ENCODE measurements around the gene PKNOX2.

PKNOX2 gene

DNA sequence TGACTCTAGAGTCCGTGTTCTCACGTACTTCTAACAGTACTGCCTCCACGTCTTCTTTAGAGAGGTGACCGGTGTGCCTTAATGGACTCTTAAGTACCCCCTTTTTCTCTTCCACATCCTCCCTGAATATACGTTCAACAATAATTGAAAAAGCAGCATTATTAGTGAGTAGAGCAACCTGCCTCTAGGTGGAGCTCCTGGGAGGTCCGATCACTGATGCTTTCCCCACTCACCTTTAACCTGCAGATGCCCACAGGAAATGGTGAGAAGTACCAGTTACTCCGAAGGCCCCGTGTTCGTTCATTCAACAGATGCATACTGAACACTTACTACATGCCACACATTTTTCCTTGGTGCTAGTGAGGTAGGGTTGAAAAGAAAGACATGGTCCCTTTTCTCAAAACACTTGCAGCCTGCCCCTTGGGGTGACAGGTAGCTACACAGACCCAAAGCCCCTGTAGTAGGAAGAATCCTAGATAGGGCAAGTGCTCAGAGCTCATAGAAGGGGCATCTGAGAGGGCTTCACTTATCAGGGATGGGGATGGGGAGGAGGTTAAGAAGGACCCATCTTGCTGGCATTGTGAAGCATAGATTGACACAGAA is 258.8 kb downstream of the PKNOX2 start:
- FAIRE-seq, result no peak

DNA sequence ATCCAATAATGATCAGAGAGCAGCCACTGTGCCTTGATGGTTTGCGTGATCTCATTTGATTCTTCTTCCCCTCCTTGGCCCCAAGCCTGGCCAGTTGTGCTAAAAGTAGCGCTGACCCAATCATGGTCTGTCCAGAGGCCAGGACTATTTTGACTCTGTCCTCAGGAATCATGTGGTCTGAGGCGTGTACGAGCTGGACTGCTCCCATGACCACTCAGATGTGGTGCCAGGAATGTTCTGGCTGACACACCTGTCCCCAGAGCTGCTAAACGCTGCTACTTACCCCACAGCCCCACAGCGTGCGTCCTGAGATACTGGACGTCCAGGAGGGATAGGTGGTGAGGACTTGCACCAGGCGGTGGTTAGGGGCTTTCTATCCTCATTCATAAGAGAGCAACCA is 261.1 kb downstream of the PKNOX2 start:
- no peak for FAIRE-seq

DNA sequence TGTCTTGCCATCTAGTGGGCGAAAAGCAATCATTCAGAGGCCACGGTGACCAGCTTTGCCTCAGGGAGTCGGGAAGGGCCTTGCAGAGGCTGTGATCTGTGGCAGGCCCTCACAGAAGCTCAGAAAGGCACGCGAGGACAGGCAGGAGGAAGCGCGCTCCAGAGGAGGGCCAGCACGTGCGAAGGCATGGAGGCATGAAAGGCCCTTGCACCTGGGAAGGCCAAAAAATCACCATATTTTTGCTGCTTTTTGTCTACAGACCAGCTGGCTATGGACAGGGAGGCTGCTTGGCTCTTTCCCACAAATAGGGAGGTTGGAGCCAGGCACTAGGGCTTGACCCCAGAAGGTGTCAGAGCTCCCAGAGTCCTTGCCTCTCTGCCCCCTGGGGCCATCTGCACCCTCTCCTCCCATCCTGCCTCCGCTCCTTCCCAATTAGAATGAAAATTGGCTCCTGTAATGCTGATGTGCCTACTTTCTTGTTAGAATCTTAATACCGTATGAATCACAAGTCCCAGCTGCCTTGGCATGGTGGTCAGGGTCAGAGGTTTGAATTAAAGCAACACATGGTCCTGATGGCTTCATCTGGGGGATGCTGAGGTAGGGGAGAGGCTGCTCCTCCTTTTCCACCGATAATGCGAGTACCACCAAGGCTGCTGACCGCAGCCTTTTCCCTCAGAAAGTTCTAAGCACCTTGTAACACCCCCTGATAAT is 262.4 kb downstream of the PKNOX2 start:
- no peak for FAIRE-seq

DNA sequence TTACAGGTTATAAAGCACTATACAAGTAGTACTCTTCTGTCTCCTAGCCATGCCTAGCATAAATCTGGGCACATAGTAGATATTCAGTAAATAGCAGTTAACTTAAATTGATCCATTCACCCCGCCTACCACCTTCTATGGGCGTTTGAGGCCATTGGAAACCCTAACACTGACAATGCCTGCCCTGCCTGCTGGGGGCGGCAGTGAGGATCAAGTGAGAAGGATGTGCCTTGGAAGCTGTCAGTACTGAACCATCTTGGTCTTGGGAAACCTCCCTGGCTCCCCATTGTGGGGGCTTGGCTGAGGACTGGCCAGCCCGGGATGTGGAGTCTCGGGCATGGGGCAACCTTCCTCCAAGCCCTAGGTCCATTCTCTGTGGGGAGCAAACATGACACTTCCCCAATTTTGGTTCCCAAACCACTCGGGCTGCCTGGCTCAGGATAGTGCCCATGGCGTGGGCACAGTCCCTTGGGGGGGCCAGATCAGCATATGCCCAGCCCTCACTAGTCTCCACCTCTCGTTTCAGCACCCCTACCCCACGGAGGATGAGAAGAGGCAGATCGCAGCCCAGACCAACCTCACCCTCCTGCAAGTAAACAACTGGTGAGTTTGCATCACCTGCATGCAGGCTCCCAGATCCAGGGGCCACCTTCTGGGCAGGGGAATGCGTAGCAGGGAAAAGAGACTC is 264.1 kb downstream of the PKNOX2 start:
- FAIRE-seq, result no peak

DNA sequence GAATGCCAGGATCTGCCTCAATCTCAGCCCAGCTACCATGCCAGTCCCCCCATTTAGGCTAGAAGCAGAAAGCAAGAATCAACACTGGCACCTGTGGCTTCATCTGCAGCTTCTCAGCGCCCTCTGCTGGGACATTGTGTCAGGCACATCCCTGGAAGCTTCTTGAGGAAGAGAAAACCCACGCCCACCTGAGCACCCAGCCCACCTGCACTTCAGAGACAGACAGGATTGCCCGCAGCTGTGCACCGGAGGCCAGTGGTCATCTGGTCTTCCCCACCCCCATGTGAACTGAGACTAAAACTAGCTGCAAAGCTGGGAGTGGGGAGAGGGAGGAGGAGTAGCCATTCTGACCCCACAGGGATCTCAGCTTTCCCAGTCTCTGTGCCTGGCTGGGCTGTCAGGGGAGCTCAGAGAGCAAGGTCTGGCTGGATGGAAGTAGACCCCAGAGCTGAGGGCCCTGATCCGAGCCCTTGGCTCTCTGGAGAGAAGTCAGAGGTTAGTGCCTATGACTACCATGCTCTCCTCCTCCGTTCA is 264.7 kb downstream of the PKNOX2 start:
- no peak for FAIRE-seq

DNA sequence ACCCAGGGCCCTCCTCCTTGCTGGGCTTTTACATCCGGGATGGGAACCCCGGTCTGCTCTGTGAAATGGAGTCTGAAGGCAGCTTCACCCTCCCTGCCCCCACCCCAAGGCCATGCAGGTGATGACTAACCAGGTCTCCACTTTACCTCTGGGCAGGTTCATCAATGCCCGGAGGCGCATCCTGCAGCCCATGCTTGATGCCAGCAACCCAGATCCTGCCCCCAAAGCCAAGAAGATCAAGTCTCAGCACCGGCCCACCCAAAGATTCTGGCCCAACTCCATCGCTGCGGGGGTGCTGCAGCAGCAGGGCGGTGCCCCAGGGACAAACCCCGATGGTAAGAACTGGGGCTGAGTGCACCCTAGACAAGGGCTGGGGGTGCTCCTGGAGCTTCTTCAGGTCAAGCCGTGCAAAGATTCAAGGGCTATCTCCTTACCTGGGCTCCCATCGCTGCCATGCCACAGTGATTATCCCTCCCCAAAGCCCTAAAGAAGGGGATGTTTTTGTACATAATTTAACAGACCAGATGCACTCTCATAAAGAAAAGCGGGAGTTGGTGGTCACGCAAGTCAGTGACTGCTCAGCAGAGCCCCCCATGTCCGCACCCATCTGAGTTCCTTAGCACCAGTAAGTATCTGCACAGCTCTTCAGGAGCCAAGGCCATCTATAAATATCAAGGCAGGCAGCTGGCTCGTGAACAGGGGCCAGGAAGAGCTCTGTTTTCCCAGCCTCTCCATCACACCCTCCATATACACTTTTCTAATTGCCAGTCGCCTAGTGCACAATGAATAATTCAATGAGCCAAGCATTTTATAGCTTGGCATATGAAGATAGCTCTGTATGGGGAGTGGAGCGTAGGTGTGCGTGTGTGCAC is 265.5 kb downstream of the PKNOX2 start:
- FAIRE-seq, result no peak

DNA sequence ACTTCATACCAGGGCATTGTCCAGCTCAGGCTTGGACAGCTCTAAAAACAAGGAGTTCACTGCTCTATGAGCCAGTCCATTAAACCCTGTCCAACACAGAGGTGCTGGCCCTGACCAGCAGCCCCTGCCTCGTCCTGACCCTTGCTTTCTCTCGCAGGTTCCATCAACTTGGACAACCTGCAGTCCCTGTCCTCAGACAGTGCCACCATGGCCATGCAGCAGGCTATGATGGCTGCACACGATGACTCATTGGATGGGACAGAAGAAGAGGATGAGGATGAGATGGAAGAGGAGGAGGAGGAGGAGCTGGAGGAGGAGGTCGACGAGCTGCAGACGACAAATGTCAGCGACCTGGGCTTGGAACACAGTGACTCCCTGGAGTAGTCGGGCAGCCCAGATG is 266.5 kb downstream of the PKNOX2 start:
- no peak for FAIRE-seq

DNA sequence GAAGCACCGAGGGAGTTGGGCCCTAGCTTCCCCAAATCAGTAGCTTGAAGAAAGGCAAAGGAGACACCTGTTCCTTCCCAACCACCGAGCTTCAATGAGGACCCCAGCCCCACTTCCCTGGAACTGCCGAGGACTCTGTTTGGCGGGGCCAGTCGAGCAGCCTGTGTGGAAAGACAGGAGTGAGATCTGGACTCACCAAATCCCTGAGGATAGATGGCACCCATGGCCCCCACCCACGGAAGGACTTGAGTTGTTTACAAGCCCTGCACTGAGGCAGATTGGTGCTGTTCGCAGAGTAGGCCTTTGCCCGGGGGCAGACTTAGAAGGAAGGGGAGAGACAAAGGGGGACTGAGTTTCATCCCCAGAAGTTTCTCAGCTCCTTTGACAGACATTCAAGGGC is 266.9 kb downstream of the PKNOX2 start:
- no peak for FAIRE-seq

DNA sequence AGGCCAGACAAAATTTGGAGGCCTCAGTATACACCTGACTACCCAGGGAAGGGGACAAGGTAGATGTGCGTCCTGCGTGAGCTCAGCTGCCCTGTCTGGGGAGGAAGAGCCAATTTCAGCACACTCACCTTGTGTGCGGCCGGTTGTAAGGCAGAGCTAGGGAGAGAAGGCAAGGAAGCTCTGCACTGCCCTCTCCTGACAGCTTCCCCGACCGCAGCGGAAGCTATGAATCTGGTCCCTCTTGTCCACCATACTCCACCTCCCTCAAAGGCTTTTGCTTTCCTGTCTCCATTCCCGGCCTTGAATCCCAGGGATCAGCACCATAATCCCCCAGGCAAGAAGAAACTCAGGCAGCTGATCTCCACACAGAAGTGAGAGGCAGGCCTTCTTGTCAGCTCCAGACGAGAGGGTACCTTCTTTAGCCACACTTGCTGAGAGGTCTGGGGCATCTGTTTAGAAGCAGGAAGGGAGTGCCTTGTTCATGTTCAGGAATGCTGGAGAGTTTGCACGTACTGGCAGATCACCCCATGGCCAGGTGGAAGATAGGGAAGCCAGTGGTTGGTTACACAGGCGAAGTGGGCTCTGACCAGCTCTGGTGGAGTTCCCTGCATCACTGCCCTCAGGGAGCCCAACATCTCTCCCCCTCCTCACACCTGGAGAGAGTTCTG is 269.0 kb downstream of the PKNOX2 start:
- no peak for FAIRE-seq

DNA sequence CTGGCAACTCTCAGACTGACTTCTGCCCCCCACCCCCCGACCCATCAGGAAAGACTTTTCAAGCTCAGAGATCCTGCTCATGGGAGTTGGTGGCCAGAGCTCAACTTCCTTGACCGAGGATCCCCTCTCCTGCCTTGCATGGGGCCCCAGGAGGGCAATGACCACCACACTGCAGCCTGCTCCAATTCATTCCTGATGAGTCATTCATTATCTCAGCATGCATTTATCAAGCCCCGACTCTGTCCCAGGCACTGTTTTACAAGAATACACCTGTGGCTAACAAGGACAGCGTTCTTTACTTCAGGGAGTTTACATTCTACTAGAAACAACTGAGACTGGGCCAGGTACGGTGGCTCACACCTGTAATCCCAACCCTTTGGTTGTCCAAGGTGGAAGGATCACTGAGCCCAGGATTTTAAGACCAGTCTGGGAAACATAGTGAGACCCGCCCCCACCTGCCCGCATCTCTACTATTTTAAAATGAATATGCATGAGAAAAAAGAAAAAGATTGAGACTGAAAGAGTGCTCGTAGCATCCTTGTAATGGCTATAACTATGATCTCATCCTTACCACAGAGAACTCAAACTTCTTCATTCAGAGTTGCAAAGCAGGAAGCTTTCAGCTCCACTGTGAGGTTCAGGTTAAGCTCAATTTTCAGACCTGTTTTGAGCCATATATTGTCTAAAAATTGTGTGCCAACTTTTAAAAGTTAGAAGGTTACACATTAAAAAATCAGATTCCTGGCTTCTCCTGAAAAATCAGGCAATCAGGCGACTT is 271.1 kb downstream of the PKNOX2 start:
- no peak for FAIRE-seq

DNA sequence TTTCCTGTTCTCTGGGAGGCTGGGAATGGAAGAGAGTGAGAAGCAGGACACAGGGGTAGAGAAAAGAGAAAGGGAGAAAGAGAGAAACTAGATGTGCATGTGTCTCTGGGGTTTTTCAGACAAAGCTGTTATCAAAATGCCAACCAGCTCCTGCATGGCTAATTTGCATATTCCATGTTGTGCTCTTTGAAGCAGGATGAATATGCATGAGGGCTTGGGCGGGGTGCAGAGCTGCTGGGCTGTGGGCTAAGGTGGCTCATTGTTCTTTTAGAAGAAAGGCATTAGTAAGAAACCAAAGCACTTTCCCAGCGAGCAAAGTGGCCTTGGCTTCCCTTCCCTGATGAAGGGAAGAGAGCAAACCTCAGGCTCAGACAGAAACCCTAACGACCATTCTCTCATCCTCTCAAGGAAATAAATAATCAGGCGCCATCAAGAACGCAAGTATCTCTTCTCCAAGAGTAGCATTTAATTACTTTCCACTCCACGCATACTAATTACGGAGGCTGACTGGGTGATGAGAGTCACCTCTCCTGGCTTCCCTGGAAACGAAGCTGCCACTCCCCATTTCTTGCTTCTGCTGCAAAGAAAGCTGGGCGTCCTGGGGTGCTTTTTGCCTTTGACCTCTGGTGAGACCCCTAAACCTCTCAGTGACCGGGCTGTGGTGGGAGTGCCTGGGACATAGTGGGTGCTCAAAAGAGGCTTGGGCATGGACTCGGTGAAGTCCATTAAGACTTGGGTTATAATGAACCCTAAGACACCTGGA is 277.3 kb downstream of the PKNOX2 start:
- FAIRE-seq, result no peak

DNA sequence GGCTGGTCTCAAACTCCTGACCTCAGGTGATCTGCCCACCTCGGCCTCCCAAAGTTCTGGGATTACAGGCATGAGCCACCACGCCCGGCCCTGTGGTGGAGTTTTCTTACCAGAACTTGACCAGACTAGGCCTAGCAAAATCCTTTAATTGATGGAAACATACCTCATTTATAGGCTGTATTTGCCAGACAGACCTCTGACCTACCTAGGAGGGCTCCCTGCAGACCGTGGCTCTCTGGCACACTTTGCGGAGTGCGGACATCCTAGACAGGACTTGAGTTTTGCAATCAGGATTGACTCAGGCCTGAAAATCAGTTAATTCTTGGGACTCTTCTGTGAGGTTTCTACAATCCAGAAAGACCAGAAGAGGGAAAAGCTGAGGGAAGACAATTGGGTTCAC is 278.4 kb downstream of the PKNOX2 start:
- no peak for FAIRE-seq

DNA sequence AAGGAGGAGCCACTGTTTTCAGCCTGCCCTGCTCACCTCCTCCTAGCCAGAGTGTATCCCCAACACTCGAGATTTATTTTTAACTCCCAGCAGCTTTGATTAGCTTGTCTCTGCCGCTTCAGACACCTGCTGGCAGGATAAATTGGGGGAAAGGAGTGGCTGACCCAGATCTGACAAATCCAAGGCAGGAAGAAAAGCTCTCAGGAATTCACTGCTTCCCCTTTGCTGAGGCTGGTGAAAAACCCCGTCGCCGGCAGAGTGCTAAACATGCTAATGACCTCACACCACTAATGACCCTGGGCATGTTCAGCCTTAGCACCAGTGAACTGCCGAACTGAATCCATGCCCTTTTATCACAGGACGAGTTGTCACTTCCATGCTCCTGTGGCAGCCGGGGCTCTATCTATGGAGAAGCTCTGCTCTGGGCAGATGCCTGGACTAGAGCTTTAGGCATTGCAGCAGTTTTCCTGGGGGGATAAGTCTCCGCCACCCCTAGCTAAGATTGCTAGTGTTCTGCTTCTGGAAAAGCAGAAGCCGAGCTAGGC is 279.3 kb downstream of the PKNOX2 start:
- no peak for FAIRE-seq

DNA sequence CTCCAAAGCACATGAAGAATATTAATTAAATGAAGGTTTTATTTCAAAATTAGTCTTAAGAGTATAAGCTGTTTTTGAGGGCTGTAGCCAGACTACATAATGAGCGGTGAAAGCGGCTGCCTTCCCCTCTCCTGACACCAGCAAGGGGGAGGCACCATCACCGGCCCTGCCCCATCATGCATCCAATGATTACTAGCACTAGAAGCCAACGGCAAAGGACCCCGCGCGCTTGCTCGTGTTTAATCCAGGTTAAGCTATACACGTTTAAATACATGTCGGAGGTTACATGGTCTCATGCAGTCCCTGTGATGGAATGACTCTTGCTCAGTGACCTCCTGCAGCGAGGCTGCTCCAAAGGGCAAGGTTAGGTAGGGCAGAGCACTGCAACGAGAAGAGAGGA is 281.2 kb downstream of the PKNOX2 start:
- no peak for FAIRE-seq

DNA sequence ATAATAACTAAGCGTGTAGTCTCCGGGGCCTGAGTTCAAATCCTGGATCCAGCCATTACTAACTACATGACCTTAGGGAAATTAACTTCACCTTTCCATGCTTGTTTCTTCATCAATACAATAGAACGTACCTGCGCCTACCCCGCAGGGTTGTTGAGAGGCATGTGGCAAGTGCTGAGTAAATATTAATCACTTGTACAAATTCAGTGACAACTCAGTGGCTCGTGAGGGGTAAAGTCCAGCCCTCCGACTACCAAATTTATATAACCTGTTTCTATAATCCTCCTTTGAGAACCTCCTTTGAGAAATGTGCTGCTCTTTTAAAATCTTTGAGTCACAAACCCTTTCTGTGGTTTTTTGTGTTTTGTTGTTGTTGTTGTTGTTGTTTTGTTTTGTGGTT is 281.7 kb downstream of the PKNOX2 start:
- no peak for FAIRE-seq

DNA sequence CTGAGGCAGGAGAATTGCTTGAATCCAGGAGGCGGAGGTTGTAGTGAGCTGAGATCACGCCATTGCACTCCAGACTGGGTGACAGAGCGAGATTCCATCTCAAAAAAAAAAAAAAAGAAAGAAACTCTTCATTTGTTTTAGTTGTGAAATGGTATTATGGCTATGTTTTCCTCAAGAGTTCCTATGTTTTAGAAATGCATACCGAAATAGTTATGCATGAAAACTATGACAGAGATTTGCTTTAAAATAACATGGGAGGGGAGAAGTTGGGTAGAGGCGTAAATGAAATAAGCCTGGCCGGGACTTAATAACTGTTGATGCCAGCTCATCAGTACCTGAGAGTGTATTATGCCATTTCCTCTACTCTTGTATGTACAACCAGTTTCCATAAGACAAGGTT is 283.2 kb downstream of the PKNOX2 start:
- no peak for FAIRE-seq

DNA sequence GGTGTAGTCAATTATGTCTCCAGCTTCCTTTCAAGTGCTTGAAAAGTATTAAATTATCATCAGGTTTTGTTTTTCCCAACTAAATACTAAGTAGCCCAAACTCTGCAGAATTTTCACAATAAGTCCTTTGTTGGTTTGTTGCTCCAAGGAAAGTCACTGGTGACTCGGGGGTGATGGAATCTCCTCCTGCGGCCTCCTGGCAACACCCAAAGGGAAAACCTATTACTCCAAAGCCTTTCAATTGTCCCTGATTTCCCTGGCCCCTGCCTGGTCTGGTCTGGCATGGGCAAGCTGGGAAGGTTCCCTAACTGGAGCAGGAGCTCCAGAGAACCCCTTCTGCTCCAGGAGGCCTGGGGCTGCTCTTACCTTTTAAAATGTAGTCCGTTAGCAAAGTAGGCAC is 283.6 kb downstream of the PKNOX2 start:
- no peak for FAIRE-seq

DNA sequence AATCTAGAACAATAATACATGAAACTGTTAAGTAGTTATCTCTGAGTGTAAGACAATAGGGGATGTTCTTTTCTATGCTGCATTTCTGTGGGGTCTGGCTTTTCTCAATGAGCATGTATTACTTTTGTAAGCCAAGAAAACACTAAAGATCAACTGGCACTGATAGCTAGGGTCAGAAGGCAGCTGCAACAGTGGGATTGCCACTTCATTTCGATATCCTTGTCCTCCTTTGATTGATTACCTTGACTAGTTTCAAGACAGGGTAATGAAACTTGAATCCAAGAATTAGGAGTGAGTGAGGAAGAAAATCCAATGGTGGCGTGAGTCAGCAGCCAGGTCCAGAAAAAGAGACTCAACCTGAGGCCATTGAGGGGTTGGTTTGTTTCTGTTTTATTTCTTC is 285.0 kb downstream of the PKNOX2 start:
- FAIRE-seq, result no peak

DNA sequence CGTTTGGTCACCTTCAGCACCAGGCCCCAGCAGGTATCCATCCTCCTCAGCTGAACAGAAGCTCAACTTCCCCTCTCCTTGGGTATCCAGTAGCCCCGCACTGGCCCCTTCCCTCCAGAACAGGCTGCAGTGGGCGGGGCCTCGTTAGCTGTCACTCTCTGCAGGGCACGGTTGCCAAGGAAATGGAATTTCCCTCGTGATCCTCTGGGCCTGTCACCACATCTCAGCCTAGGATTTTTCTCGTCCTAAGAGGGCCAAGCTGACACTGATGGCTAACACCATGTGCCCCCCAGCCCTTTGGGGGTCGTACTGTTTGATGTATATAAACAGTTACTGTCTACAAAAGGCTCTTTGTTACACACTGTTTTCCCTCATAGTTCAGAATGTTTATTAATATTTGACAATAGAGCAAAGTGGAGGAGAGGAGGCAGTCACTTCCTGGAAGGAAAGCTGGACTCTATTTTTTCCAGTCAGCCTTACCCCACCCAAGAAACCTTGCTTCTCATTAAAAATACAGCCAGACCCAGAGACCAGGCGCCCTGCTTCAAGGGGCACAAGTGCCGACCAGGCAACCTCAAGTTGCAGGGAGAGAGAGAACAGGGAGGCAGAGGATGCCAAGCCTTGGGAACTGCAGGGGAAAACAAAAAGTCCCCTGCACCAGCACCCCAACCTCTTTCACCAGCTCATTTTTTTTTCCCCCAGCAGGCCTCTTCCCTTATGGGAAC is 287.0 kb downstream of the PKNOX2 start:
- FAIRE-seq, result no peak

DNA sequence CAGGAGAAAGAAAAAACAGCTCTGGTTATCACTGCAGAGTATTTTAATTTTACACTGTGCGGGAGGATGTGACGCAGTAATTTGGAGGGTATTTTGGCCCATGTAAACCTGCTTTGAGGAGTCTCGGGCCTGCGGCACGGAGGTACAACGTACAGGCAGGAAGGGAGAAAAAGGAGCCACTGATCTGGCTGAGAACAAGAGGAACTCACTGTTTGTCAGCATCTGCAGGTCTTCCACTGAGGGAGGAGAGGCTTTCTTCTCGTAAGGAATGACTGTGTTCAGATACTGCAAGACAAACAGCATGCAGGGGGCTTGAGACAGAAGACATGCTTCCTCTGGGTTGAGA is 287.5 kb downstream of the PKNOX2 start:
- FAIRE-seq, result no peak

Data from colon (tissue), 2 donors.